ENCODE data around the gene ABCE1.
A peak's percentile ranks its signal among the peaks of the same experiment; 100 is the strongest.

ABCE1 gene

GRCh38 chr4:145153181-145153903 lies 55.2 kb downstream of the ABCE1 start:
- Histone ChIP-seq H3K27ac (ENCODE audit: low read depth, low read length, severe bottlenecking) (no peak overlapping the region), H3K4me1 (ENCODE audit: control insufficient read depth, insufficient read depth, low read length, poor library complexity, severe bottlenecking) (no peaks in the 10 kb centered on the region), H3K36me3 (ENCODE audit: control insufficient read depth, insufficient read depth, low read length) (peaks cover 63% of the 10 kb centered on the region), H3K9me3 (ENCODE audit: control insufficient read depth, low read length) (no peaks in the 10 kb centered on the region), H3K4me3 (ENCODE audit: extremely low read depth, insufficient read depth, low read length, poor library complexity, severe bottlenecking) (no peak overlapping the region)
- 92% methylated on average over 2 of the region's 2 CpGs; no CpG with 5 or more reads in 1 of the 2 experiments for WGBS, 2 experiments (ENCODE audit: insufficient coverage in 2 of 2)

DNA sequence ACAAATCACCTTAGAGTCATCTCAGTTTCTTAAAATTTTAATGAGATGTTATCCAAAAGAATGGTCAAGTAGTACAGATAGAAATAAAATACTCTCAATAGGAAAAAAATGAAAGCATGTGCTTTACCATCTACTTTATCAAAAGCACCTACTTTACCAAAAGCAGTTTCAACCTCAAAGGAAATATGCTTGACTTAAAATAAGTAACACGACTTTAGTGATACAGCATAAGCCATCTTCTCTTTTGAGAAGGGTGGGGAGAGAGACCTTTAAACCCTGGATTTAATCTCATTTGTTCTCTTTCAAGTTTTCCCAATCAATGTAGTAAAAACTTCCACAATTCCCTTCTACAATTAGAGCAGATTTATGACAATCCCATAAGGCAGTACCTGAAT lies 55.8 kb downstream of the ABCE1 start:
- no CpG with 5 or more reads among the region's 1 CpG for WGBS, 2 experiments (ENCODE audit: insufficient coverage in 2 of 2)
- H3K36me3 ChIP-seq (ENCODE audit: control insufficient read depth, insufficient read depth, low read length) = peaks cover 66% of the 10 kb centered on the region
- no peak overlapping the region for H3K27ac ChIP-seq (ENCODE audit: low read depth, low read length, severe bottlenecking)
- H3K4me1 ChIP-seq (ENCODE audit: control insufficient read depth, insufficient read depth, low read length, poor library complexity, severe bottlenecking) = no peaks in the 10 kb centered on the region
- H3K9me3 ChIP-seq (ENCODE audit: control insufficient read depth, low read length) = no peaks in the 10 kb centered on the region
- no peak overlapping the region for H3K4me3 ChIP-seq (ENCODE audit: extremely low read depth, insufficient read depth, low read length, poor library complexity, severe bottlenecking)

GRCh38 chr4:145154573-145154972 lies 56.5 kb downstream of the ABCE1 start:
- no peaks in the 10 kb centered on the region for H3K4me1 ChIP-seq (ENCODE audit: control insufficient read depth, insufficient read depth, low read length, poor library complexity, severe bottlenecking)
- H3K4me3 ChIP-seq (ENCODE audit: extremely low read depth, insufficient read depth, low read length, poor library complexity, severe bottlenecking) = no peak overlapping the region
- peaks cover 63% of the 10 kb centered on the region for H3K36me3 ChIP-seq (ENCODE audit: control insufficient read depth, insufficient read depth, low read length)
- no peaks in the 10 kb centered on the region for H3K9me3 ChIP-seq (ENCODE audit: control insufficient read depth, low read length)
- no CpG with 5 or more reads among the region's 1 CpG for WGBS, 2 experiments (ENCODE audit: insufficient coverage in 2 of 2)
- H3K27ac ChIP-seq (ENCODE audit: low read depth, low read length, severe bottlenecking) = no peak overlapping the region

- Histone ChIP-seq H3K36me3 (ENCODE audit: control insufficient read depth, insufficient read depth, low read length) (peaks cover 65% of the 10 kb centered on the region), H3K27ac (ENCODE audit: low read depth, low read length, severe bottlenecking) (no peak overlapping the region), H3K4me1 (ENCODE audit: control insufficient read depth, insufficient read depth, low read length, poor library complexity, severe bottlenecking) (no peaks in the 10 kb centered on the region), H3K4me3 (ENCODE audit: extremely low read depth, insufficient read depth, low read length, poor library complexity, severe bottlenecking) (no peak overlapping the region), H3K9me3 (ENCODE audit: control insufficient read depth, low read length) (no peaks in the 10 kb centered on the region)
- no CpG with 5 or more reads among the region's 2 CpGs for WGBS, 2 experiments (ENCODE audit: insufficient coverage in 2 of 2)
These were observed 57.3 kb downstream of the ABCE1 start for GRCh38 chr4:145155268-145155870.

- Histone ChIP-seq H3K9me3 (ENCODE audit: control insufficient read depth, low read length) (no peaks in the 10 kb centered on the region), H3K4me1 (ENCODE audit: control insufficient read depth, insufficient read depth, low read length, poor library complexity, severe bottlenecking) (no peaks in the 10 kb centered on the region), H3K36me3 (ENCODE audit: control insufficient read depth, insufficient read depth, low read length) (peaks cover 64% of the 10 kb centered on the region), H3K27ac (ENCODE audit: low read depth, low read length, severe bottlenecking) (no peak overlapping the region), H3K4me3 (ENCODE audit: extremely low read depth, insufficient read depth, low read length, poor library complexity, severe bottlenecking) (no peak overlapping the region)
- WGBS, 2 experiments (ENCODE audit: insufficient coverage in 2 of 2) = 100% methylated on average over 1 of the region's 2 CpGs; no CpG with 5 or more reads in 1 of the 2 experiments
These were observed 58.9 kb downstream of the ABCE1 start for GRCh38 chr4:145156986-145157385.

- Histone ChIP-seq H3K4me3 (ENCODE audit: extremely low read depth, insufficient read depth, low read length, poor library complexity, severe bottlenecking) (no peak overlapping the region), H3K9me3 (ENCODE audit: control insufficient read depth, low read length) (no peaks in the 10 kb centered on the region), H3K4me1 (ENCODE audit: control insufficient read depth, insufficient read depth, low read length, poor library complexity, severe bottlenecking) (no peaks in the 10 kb centered on the region), H3K36me3 (ENCODE audit: control insufficient read depth, insufficient read depth, low read length) (peaks cover 42% of the 10 kb centered on the region), H3K27ac (ENCODE audit: low read depth, low read length, severe bottlenecking) (no peak overlapping the region)
- WGBS, 2 experiments (ENCODE audit: insufficient coverage in 2 of 2) = 83% methylated on average over 1 of the region's 2 CpGs; no CpG with 5 or more reads in 1 of the 2 experiments
These were observed 63.4 kb downstream of the ABCE1 start for GRCh38 chr4:145161549-145161948.

- H3K4me1 ChIP-seq (ENCODE audit: control insufficient read depth, insufficient read depth, low read length, poor library complexity, severe bottlenecking) = peaks cover 7% of the 10 kb centered on the region
- H3K27ac ChIP-seq (ENCODE audit: low read depth, low read length, severe bottlenecking) = no peak overlapping the region
- peaks cover 35% of the 10 kb centered on the region for H3K36me3 ChIP-seq (ENCODE audit: control insufficient read depth, insufficient read depth, low read length)
- 100% methylated on average over 1 of the region's 2 CpGs; no CpG with 5 or more reads in 1 of the 2 experiments for WGBS, 2 experiments (ENCODE audit: insufficient coverage in 2 of 2)
- H3K4me3 ChIP-seq (ENCODE audit: extremely low read depth, insufficient read depth, low read length, poor library complexity, severe bottlenecking) = no peak overlapping the region
- no peaks in the 10 kb centered on the region for H3K9me3 ChIP-seq (ENCODE audit: control insufficient read depth, low read length)
These were observed 69.8 kb downstream of the ABCE1 start for GRCh38 chr4:145167887-145168286.

DNA sequence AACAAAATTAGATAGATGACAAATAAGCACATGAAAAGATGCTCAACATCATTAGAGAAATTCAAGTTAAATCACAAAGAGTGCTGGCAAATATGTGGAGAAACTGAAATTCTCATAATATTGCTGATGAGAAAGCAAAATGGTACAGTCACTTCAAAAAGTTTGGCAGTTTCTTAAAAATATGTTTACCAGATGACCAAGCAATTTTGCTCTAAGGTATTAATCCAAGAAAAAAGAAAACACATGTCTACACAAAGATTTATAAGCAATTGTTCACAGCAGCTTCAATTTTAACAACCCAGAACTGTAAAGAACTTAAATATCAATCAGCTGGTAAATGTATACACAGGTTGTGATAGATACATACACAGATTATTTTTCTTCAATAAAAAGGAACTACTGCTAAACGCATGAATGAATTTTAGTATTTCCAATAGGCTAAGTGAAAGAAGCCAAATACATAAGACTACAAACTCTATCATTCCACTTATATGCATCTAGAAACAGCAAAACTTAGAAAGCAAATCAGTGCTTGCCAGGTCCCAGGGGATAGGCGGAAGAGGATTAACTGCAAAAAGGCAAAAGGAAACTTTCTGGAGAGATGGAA lies 70.6 kb downstream of the ABCE1 start:
- Histone ChIP-seq H3K27ac (ENCODE audit: low read depth, low read length, severe bottlenecking) (no peak overlapping the region), H3K9me3 (ENCODE audit: control insufficient read depth, low read length) (no peaks in the 10 kb centered on the region), H3K4me3 (ENCODE audit: extremely low read depth, insufficient read depth, low read length, poor library complexity, severe bottlenecking) (no peak overlapping the region), H3K36me3 (ENCODE audit: control insufficient read depth, insufficient read depth, low read length) (peaks cover 43% of the 10 kb centered on the region), H3K4me1 (ENCODE audit: control insufficient read depth, insufficient read depth, low read length, poor library complexity, severe bottlenecking) (peaks cover 7% of the 10 kb centered on the region)
- no CpG with 5 or more reads among the region's 2 CpGs for WGBS, 2 experiments (ENCODE audit: insufficient coverage in 2 of 2)

GRCh38 chr4:145170223-145170622 lies 72.1 kb downstream of the ABCE1 start:
- Histone ChIP-seq H3K4me3 (ENCODE audit: extremely low read depth, insufficient read depth, low read length, poor library complexity, severe bottlenecking) (no peak overlapping the region), H3K36me3 (ENCODE audit: control insufficient read depth, insufficient read depth, low read length) (peaks cover 58% of the 10 kb centered on the region), H3K27ac (ENCODE audit: low read depth, low read length, severe bottlenecking) (peak overlapping the region; percentile 30), H3K9me3 (ENCODE audit: control insufficient read depth, low read length) (no peaks in the 10 kb centered on the region), H3K4me1 (ENCODE audit: control insufficient read depth, insufficient read depth, low read length, poor library complexity, severe bottlenecking) (peaks cover 7% of the 10 kb centered on the region)
- 100% methylated on average over 1 of the region's 1 CpG; no CpG with 5 or more reads in 1 of the 2 experiments for WGBS, 2 experiments (ENCODE audit: insufficient coverage in 2 of 2)

- no peak overlapping the region for H3K4me3 ChIP-seq (ENCODE audit: extremely low read depth, insufficient read depth, low read length, poor library complexity, severe bottlenecking)
- 100% methylated on average over 1 of the region's 1 CpG for WGBS, 2 experiments (ENCODE audit: insufficient coverage in 2 of 2)
- H3K4me1 ChIP-seq (ENCODE audit: control insufficient read depth, insufficient read depth, low read length, poor library complexity, severe bottlenecking) = peaks cover 12% of the 10 kb centered on the region
- H3K27ac ChIP-seq (ENCODE audit: low read depth, low read length, severe bottlenecking) = no peak overlapping the region
- peaks cover 60% of the 10 kb centered on the region for H3K36me3 ChIP-seq (ENCODE audit: control insufficient read depth, insufficient read depth, low read length)
- H3K9me3 ChIP-seq (ENCODE audit: control insufficient read depth, low read length) = no peaks in the 10 kb centered on the region
These were observed 73.8 kb downstream of the ABCE1 start for GRCh38 chr4:145171911-145172310.
